HepG2 (cell line): ENCODE results near the gene KIR3DL2. TPM values are rescaled to one million over a fixed set of nuclear protein-coding genes. Genes with fewer than 3 reads are reported as not detected.

ENCODE experiments used
- ATAC-seq: fragments of 200-7000 bp; cut with Tn5 transposase; 3 replicates; pipeline ENCODE4 v1.9.1; 2020; ENCODE audit warnings: mild to moderate bottlenecking, moderate library complexity
- BruUV-seq: library from RNA; stranded (reverse); fragments of 400-500 nt; replicated peaks from 2 replicates; lab custom pipeline; 2021; lab: Mats Ljungman, UMichigan
- CTCF ChIA-PET: fragments of 300-600 bp; formaldehyde crosslinking; extraction: SDS; loops from one replicate; lab custom pipeline; 2021; ENCODE audit warnings: low total read pairs, inconsistent platforms, low intra/inter-chr PET ratio; lab: Yijun Ruan, JAX
- POLR2A ChIA-PET: fragments of 350-600 bp; sonication (Branson Sonifier 250); formaldehyde crosslinking; loops from one replicate; lab custom pipeline; 2020; ENCODE audit warnings: antibody characterized with exemption, inconsistent platforms; lab: Yijun Ruan, JAX
- DNase-seq: peaks from one replicate; pipeline ENCODE4 v3.0.0-alpha.2; 2015; ENCODE audit warnings: low spot score
- FAIRE-seq: peaks from 3 replicates; lab custom pipeline; 2011; peaks lifted over from hg19 to GRCh38; lab: Jason Lieb, UNC
- H2AFZ ChIP-seq: one replicate; pipeline ENCODE4 v1.6.1; 2011; ENCODE audit warnings: low read length, inconsistent platforms
- H3K27ac ChIP-seq: fragments of 300-600 bp; 3 replicates; pipeline ENCODE4 v1.8.0; 2011; ENCODE audit warnings: mixed run types, mild to moderate bottlenecking, mixed read lengths, low read length, inconsistent platforms; ENCODE audit not compliant: insufficient read depth; ENCODE audit errors: extremely low read length
- H3K27me3 ChIP-seq, 2 experiments: fragments of 200-600 bp in 1 of 2; 2 replicates in 1 of 2; 3 replicates in 1 of 2; pipeline versions ENCODE4 v1.6.0 to v1.8.0; 2011; ENCODE audit warnings: low read length in 2 of 2, mild to moderate bottlenecking in 2 of 2, moderate library complexity in 2 of 2, inconsistent platforms in 1 of 2; ENCODE audit not compliant: insufficient read depth in 2 of 2, control insufficient read depth in 1 of 2
- H3K36me3 ChIP-seq, 2 experiments: fragments of 200-600 bp in 1 of 2; replicated peaks in 1 of 2; 2 replicates in 1 of 2; 3 replicates in 1 of 2; pipeline versions ENCODE4 v1.5.1 to v1.8.0; 2011; ENCODE audit warnings: low read length in 2 of 2, inconsistent platforms in 1 of 2; ENCODE audit not compliant: insufficient read depth in 2 of 2, control insufficient read depth in 1 of 2
- H3K4me1 ChIP-seq: 2 replicates; pipeline ENCODE4 v1.5.1; 2012; ENCODE audit warnings: low read length, inconsistent platforms; ENCODE audit not compliant: insufficient read depth
- H3K4me2 ChIP-seq: 2 replicates; pipeline ENCODE4 v1.6.0; 2011; ENCODE audit warnings: low read depth, low read length, inconsistent platforms
- H3K4me3 ChIP-seq, 3 experiments: fragments of 200-600 bp in 1 of 3; sonication (generic), shearing (Covaris generic) in 1 of 3; replicated peaks in 1 of 3; 2 replicates each; pipeline ENCODE4 v1.5.1; 2011 to 2016; ENCODE audit warnings: low read length in 3 of 3, inconsistent platforms in 2 of 3, low read depth in 2 of 3, mild to moderate bottlenecking in 2 of 3, control low read depth in 1 of 3, mixed read lengths in 1 of 3; ENCODE audit not compliant: insufficient read depth in 1 of 3
- H3K79me2 ChIP-seq: one replicate; pipeline ENCODE4 v1.6.1; 2011; ENCODE audit warnings: low read length, inconsistent platforms; ENCODE audit not compliant: insufficient read depth
- H3K9ac ChIP-seq: 2 replicates; pipeline ENCODE4 v1.6.0; 2011; ENCODE audit warnings: mild to moderate bottlenecking, low read depth, low read length, inconsistent platforms; ENCODE audit not compliant: insufficient read depth
- H3K9me3 ChIP-seq: 2 replicates; pipeline ENCODE4 v1.5.1; 2012; ENCODE audit warnings: mild to moderate bottlenecking, low read length
- H4K20me1 ChIP-seq: 2 replicates; pipeline ENCODE4 v1.6.0; 2011; ENCODE audit warnings: inconsistent platforms, mild to moderate bottlenecking, low read length, moderate library complexity; ENCODE audit not compliant: insufficient read depth
- ATF6 ChIP-seq: sonication (generic); formaldehyde crosslinking; conservative IDR thresholded peaks from 2 replicates; pipeline ENCODE4 v1.4.0; 2020; ENCODE audit warnings: missing genetic modification reagents
- HES4 ChIP-seq: sonication (generic); formaldehyde crosslinking; IDR thresholded peaks from 2 replicates; pipeline ENCODE4 v1.9.0; 2021; ENCODE audit warnings: mild to moderate bottlenecking, missing genetic modification reagents, borderline replicate concordance
- HOXA5 ChIP-seq: sonication (generic); formaldehyde crosslinking; IDR thresholded peaks from 2 replicates; pipeline ENCODE4 v1.4.0; 2020; ENCODE audit warnings: missing genetic modification reagents
- HOXD1 ChIP-seq: sonication (generic); formaldehyde crosslinking; IDR thresholded peaks from 2 replicates; pipeline ENCODE4 v1.5.0; 2020; ENCODE audit warnings: missing genetic modification reagents
- IRF2 ChIP-seq: IDR thresholded peaks from 2 replicates; pipeline ENCODE4 v1.6.1; 2018; ENCODE audit warnings: missing genetic modification reagents, missing compliant biosample characterization
- MNT ChIP-seq: fragments of 450-650 bp; IDR thresholded peaks from 2 replicates; pipeline ENCODE4 v1.6.1; 2016
- NCOA2 ChIP-seq: sonication (generic); formaldehyde crosslinking; IDR thresholded peaks from 2 replicates; pipeline ENCODE4 v1.8.0; 2022; ENCODE audit warnings: inconsistent platforms
- NFYB ChIP-seq: sonication (generic); formaldehyde crosslinking; IDR thresholded peaks from 2 replicates; pipeline ENCODE4 v1.4.0; 2020; ENCODE audit warnings: missing genetic modification reagents
- SIX1 ChIP-seq: sonication (generic); formaldehyde crosslinking; IDR thresholded peaks from 2 replicates; pipeline ENCODE4 v1.4.0; 2020; ENCODE audit warnings: missing genetic modification reagents, borderline replicate concordance
- SKIL ChIP-seq: sonication (generic); formaldehyde crosslinking; IDR thresholded peaks from 2 replicates; pipeline ENCODE4 v1.8.0; 2022; ENCODE audit warnings: missing genetic modification reagents, mild to moderate bottlenecking, moderate library complexity, borderline replicate concordance
- ZHX2 ChIP-seq, 2 experiments: sonication (generic) in 1 of 2; formaldehyde crosslinking in 1 of 2; IDR thresholded peaks; 2 replicates each; pipeline versions ENCODE4 v1.6.1 to v1.9.0; 2014 to 2022; ENCODE audit warnings: antibody characterized with exemption in 1 of 2, borderline replicate concordance in 1 of 2, inconsistent platforms in 1 of 2, low read depth in 1 of 2, missing genetic modification reagents in 1 of 2
- ZNF101 ChIP-seq: sonication (generic); formaldehyde crosslinking; IDR thresholded peaks from 2 replicates; pipeline ENCODE4 v1.4.0; 2020; ENCODE audit warnings: mild to moderate bottlenecking, low read depth, missing genetic modification reagents, borderline replicate concordance
- ZNF234 ChIP-seq: sonication (generic); formaldehyde crosslinking; conservative IDR thresholded peaks from 2 replicates; pipeline ENCODE4 v1.5.1; 2020; ENCODE audit warnings: mild to moderate bottlenecking, missing genetic modification reagents
- WGBS: methylation state at CpG from one replicate; pipeline ENCODE4 v1.1.6; 2017; ENCODE audit warnings: low lambda C conversion rate; 5-methylcytosine and 5-hydroxymethylcytosine counted together
- in situ Hi-C: cut with HindIII; loops from 2 replicates; pipeline ENCODE4 v1.10.0; 2017; ENCODE audit warnings: low pct_unique_long_range_greater_than_20kb; ENCODE audit not compliant: extremely low pct_ligation_motif_present
- intact Hi-C: fragments of 100-400 bp; cut with micrococcal nuclease; formaldehyde crosslinking; loops from one replicate; pipeline ENCODE4 v1.10.0; 2022; ENCODE audit not compliant: unreplicated experiment
- polyA plus RNA-seq, 8 experiments: library from polyadenylated mRNA; depleted of rRNA in 3 of 8; stranded (reverse) in 7 of 8; unstranded in 1 of 8; fragments of >200 nt; fragmentation: Illumina TruSeq in 4 of 8; extraction: Trizol in 4 of 8; gene quantifications; 2 replicates each; pipeline versions ENCODE4 v1.2.1 to v1.2.3, GENCODE V29; 2011 to 2016; ENCODE audit warnings: low read depth in 4 of 8, missing spikeins in 1 of 8, mixed read lengths in 1 of 8; ENCODE audit not compliant: insufficient read depth in 1 of 8
- total RNA-seq, 5 experiments: library from RNA; depleted of rRNA; stranded (reverse); fragments of >200 nt; fragmentation: Illumina TruSeq; extraction: Trizol; gene quantifications; 2 replicates each; pipeline ENCODE4 v1.2.3, GENCODE V29; 2016; ENCODE audit warnings: low read depth in 1 of 5

Gene KIR3DL2
- total and polyA plus RNA-seq, 2 of the 13 experiments (the other 11 are each of a cell fraction or from before 2014, with no cell fraction given), result not detected

GRCh38 chr19:54804571-54804970 lies 45.7 kb upstream of the KIR3DL2 start:
- Histone ChIP-seq H3K4me2 (no peak overlapping the region), H3K9me3 (no peaks in the 10 kb centered on the region), H3K9ac (no peak overlapping the region), H3K27me3 (peaks cover 0 to 2% of the 10 kb centered on the region in 2 experiments; a peak in 1 of 5 replicates), H3K36me3 (no peaks in the 10 kb centered on the region), H3K4me1 (no peaks in the 10 kb centered on the region), H2AFZ (no peak overlapping the region), H3K79me2 (no peaks in the 10 kb centered on the region), H4K20me1 (no peaks in the 10 kb centered on the region), H3K27ac (no peak overlapping the region), H3K4me3 (no peak overlapping the region)
- no TSS peak for BruUV-seq
- POLR2A ChIA-PET, result no interaction called here
- CTCF ChIA-PET, result no interaction called here
- ATAC-seq (no peak), DNase-seq (no peak), FAIRE-seq (no peak)
- 49% methylated on average over 3 of the region's 10 CpGs for WGBS
- in situ Hi-C loops, result no loop called here
- intact Hi-C loops, result no loop called here
- TF ChIP-seq HES4 (no peak), IRF2 (CRISPR knock-in tag) (no peak), ZNF234 (CRISPR knock-in tag) (no peak), ZNF101 (no peak), SKIL (CRISPR knock-in tag) (no peak), ATF6 (CRISPR knock-in tag) (no peak), HOXA5 (CRISPR knock-in tag) (no peak), NFYB (CRISPR knock-in tag) (no peak), HOXD1 (CRISPR knock-in tag) (no peak), MNT (no peak), NCOA2 (CRISPR knock-in tag) (no peak), ZHX2 (IDR thresholded peaks at IDR 0.05; ENCODE audit: low read depth) (no peak), ZHX2 (CRISPR knock-in tag; IDR thresholded peaks at IDR 0.05; ENCODE audit: borderline replicate concordance) (no peak), SIX1 (CRISPR knock-in tag) (no peak)
